Measurements from ENCODE around the gene IFNA7. TPM values are rescaled to one million over a fixed set of nuclear protein-coding genes. Genes with fewer than 3 reads are reported as not detected.

Gene IFNA7
- total and polyA plus RNA-seq, 2 experiments from 2014 or later = not detected

- no peak for TF ChIP-seq EZH2 (IDR thresholded peaks at IDR 0.05; ENCODE audit: low read depth, unreplicated experiment)
- TF ChIP-seq ETS1 (IDR thresholded peaks at IDR 0.05) = no peak
Observed at GRCh38 chr9:21251638-21252037, 49.6 kb upstream of the IFNA7 start (continued).

GRCh38 chr9:21251190-21251589, 49.2 kb upstream of the IFNA7 start:
- H3K27ac Mint-ChIP-seq = no peak overlapping the region
- peak; percentile 73 for ATAC-seq
- Histone ChIP-seq H3K4me2 (peak overlapping the region; percentile 64), H3K27ac (ENCODE audit: low read depth) (no peak overlapping the region), H3K9me2 (ENCODE audit: insufficient read depth) (no peaks in the 10 kb centered on the region), H3K27me3 (ENCODE audit: insufficient read depth) (peaks cover 11% of the 10 kb centered on the region; the same call in 1 of the 2 replicates), H3F3A (replicated peaks; ENCODE audit: low read depth) (no peaks in the 10 kb centered on the region), H4K20me1 (replicated peaks; ENCODE audit: insufficient read depth) (no peaks in the 10 kb centered on the region), H3K4me3 (no peak overlapping the region), H2AFZ (0 out of 2 replicates have a peak overlapping the region, but pooled peaks have one; percentile 48), H3K79me2 (replicated peaks; ENCODE audit: insufficient read depth) (no peaks in the 10 kb centered on the region), H3K36me3 (ENCODE audit: insufficient read depth) (no peaks in the 10 kb centered on the region), H3K4me1 (ENCODE audit: insufficient read depth) (peaks cover 8% of the 10 kb centered on the region)
- H3K4me1 Mint-ChIP-seq = peaks cover 18% of the 10 kb centered on the region
- DNase-seq (ENCODE audit: low spot score) = peak; percentile 8
- peaks cover 3% of the 10 kb centered on the region for H3K27me3 Mint-ChIP-seq (ENCODE audit: insufficient read depth, low read depth, poor library complexity)
- TF ChIP-seq CTCF (conservative IDR thresholded peaks at IDR 0.05; ENCODE audit: low read depth in 2 of 2) = peak in 1 of 2 experiments; percentile 10; a peak in 1 of 4 replicates
- TF ChIP-seq EZH2phosphoT487 (IDR thresholded peaks at IDR 0.05; ENCODE audit: unreplicated experiment) = no peak
- H3K9me3 Mint-ChIP-seq = no peaks in the 10 kb centered on the region
- no peaks in the 10 kb centered on the region for H3K36me3 Mint-ChIP-seq (ENCODE audit: low read depth)
- H3K4me3 Mint-ChIP-seq = no peak overlapping the region

GRCh38 chr9:21244836-21245235, 42.8 kb upstream of the IFNA7 start:
- H3K27ac Mint-ChIP-seq = no peak overlapping the region
- DNase-seq (ENCODE audit: low spot score) (no peak), ATAC-seq (no peak)
- H3K4me3 ChIP-seq = no peak overlapping the region
- no peak overlapping the region for H3K4me3 Mint-ChIP-seq
- H4K20me1 ChIP-seq (replicated peaks; ENCODE audit: insufficient read depth) = no peaks in the 10 kb centered on the region
- no peaks in the 10 kb centered on the region for H3K4me1 ChIP-seq (ENCODE audit: insufficient read depth)
- no peaks in the 10 kb centered on the region for H3K27me3 Mint-ChIP-seq (ENCODE audit: insufficient read depth, low read depth, poor library complexity)
- no peaks in the 10 kb centered on the region for H3F3A ChIP-seq (replicated peaks; ENCODE audit: low read depth)
- H3K79me2 ChIP-seq (replicated peaks; ENCODE audit: insufficient read depth) = no peaks in the 10 kb centered on the region
- H3K9me2 ChIP-seq (ENCODE audit: insufficient read depth) = no peaks in the 10 kb centered on the region
- H3K4me1 Mint-ChIP-seq = no peaks in the 10 kb centered on the region; the same call in 2 of the 3 replicates
- H3K9me3 Mint-ChIP-seq = no peaks in the 10 kb centered on the region
- H3K36me3 Mint-ChIP-seq (ENCODE audit: low read depth) = no peaks in the 10 kb centered on the region
- no peak overlapping the region for H3K4me2 ChIP-seq
- H3K27ac ChIP-seq (ENCODE audit: low read depth) = no peak overlapping the region
- H3K27me3 ChIP-seq (ENCODE audit: insufficient read depth) = no peaks in the 10 kb centered on the region
- H3K36me3 ChIP-seq (ENCODE audit: insufficient read depth) = no peaks in the 10 kb centered on the region
- no peak overlapping the region for H2AFZ ChIP-seq
- TF ChIP-seq ETS1 (IDR thresholded peaks at IDR 0.05) (no peak), POLR2AphosphoS5 (IDR thresholded peaks at IDR 0.05; ENCODE audit: low read depth) (no peak), ZNF462 (CRISPR knock-in tag; IDR thresholded peaks at IDR 0.05) (no peak)
